Measurements from ENCODE around the gene CTNNA1. TPM values are rescaled to one million over a fixed set of nuclear protein-coding genes. Genes with fewer than 3 reads are reported as not detected.
A peak's percentile ranks its signal among the peaks of the same experiment; 100 is the strongest.

Gene CTNNA1
- total RNA-seq, 3 donors from 2014 or later, result 347 to 457 (median 380) TPM

GRCh38 chr5:138926257-138926656, 173.0 kb downstream of the CTNNA1 start:
- Histone ChIP-seq H3K36me3 (ENCODE audit: low read depth) (no peaks in the 10 kb centered on the region), H3K4me3 (no peak overlapping the region), H3K4me1 (ENCODE audit: low read depth) (peaks cover 2% of the 10 kb centered on the region), H3K9me3 (no peaks in the 10 kb centered on the region)
- no peak for DNase-seq
- intact Hi-C loops (cut with DNase I, micrococcal nuclease), result no loop called here
- no peak for ATAC-seq
- TF ChIP-seq, protein P1, sequence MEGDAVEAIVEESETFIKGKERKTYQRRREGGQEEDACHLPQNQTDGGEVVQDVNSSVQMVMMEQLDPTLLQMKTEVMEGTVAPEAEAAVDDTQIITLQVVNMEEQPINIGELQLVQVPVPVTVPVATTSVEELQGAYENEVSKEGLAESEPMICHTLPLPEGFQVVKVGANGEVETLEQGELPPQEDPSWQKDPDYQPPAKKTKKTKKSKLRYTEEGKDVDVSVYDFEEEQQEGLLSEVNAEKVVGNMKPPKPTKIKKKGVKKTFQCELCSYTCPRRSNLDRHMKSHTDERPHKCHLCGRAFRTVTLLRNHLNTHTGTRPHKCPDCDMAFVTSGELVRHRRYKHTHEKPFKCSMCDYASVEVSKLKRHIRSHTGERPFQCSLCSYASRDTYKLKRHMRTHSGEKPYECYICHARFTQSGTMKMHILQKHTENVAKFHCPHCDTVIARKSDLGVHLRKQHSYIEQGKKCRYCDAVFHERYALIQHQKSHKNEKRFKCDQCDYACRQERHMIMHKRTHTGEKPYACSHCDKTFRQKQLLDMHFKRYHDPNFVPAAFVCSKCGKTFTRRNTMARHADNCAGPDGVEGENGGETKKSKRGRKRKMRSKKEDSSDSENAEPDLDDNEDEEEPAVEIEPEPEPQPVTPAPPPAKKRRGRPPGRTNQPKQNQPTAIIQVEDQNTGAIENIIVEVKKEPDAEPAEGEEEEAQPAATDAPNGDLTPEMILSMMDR (IDR thresholded peaks at IDR 0.05), result no peak

DNA sequence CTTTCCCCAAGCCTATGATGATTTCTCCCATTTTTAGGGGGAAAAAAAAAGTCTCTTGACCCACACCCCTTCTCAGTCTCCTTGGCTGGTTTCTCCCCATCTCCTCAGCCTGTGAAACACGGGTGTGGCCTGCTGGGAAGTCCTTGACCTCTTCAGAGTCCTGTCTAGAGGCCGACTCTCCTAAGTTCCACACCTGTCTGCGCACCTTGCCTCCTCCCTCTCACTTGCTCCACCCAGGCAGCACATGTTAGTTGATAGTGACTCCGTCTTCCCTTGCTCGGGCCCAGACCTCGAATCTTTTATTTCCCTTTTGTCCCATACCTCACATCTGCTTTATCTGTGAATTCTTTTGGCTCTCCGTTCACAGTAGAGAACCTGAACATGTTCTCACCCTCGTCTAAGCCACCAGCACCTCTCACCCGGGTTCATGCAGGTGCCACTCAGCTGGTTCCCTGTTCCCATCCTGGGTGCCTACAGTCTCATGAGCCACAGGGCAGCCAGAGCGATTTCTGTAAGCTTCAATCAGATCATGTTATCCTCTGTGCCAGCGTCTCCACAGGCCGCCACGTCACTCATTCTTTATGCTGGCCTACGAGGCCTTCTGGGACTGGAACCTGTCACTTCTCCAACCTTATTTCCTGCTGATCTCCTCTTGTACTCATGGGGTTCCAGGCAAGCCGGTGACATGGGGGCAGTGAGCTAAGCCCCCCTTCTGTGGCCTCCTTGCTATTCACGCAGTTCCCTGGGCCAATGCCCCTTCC, 173.6 kb downstream of the CTNNA1 start:
- intact Hi-C loops (cut with DNase I, micrococcal nuclease), result no loop called here
- ATAC-seq, result peak; percentile 32
- no peaks in the 10 kb centered on the region for H3K36me3 ChIP-seq (ENCODE audit: low read depth)
- no peak for DNase-seq
- H3K4me1 ChIP-seq (ENCODE audit: low read depth), result peaks cover 2% of the 10 kb centered on the region
- H3K9me3 ChIP-seq, result no peaks in the 10 kb centered on the region
- no peak overlapping the region for H3K4me3 ChIP-seq
- TF ChIP-seq, protein P1 (IDR thresholded peaks at IDR 0.05), result no peak

DNA sequence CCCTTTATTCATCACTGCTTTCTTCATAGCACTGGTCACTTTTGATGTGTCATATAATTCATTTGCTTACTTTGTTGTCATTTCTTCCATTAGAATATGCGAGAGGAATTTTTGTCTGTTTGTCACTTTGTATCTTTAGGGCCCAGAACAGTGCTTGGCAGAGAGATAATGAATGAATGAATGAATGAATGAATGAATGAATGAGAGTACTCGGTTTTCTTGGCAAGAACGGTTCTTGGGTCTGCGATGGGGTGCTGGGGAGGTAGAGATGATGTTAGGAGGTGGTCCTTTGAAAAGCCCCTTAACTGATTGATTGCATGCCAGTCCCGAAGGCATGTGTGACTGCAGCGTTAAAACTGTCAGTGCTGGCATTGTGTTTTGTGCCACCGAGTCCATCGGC, 174.3 kb downstream of the CTNNA1 start:
- H3K4me3 ChIP-seq, result no peak overlapping the region
- no peak for DNase-seq
- ATAC-seq, result no peak
- TF ChIP-seq, protein P1 (IDR thresholded peaks at IDR 0.05), result no peak
- no peaks in the 10 kb centered on the region for H3K9me3 ChIP-seq
- H3K4me1 ChIP-seq (ENCODE audit: low read depth), result peaks cover 2% of the 10 kb centered on the region
- intact Hi-C loops (cut with DNase I, micrococcal nuclease), result no loop called here
- peaks cover 3% of the 10 kb centered on the region for H3K36me3 ChIP-seq (ENCODE audit: low read depth)

- intact Hi-C loops (cut with DNase I, micrococcal nuclease), result no loop called here
- Histone ChIP-seq H3K36me3 (ENCODE audit: low read depth) (peaks cover 5% of the 10 kb centered on the region), H3K4me3 (no peak overlapping the region), H3K9me3 (no peaks in the 10 kb centered on the region), H3K4me1 (ENCODE audit: low read depth) (peaks cover 2% of the 10 kb centered on the region)
- ATAC-seq, result peak; percentile 77
- peak; percentile 61 to 68 (median 62) for DNase-seq
- TF ChIP-seq, protein P1 (IDR thresholded peaks at IDR 0.05), result no peak
Measured at GRCh38 chr5:138927979-138928378, 174.8 kb downstream of the CTNNA1 start.

GRCh38 chr5:138929571-138929955, 176.3 kb downstream of the CTNNA1 start:
- Histone ChIP-seq H3K4me1 (ENCODE audit: low read depth) (peaks cover 2% of the 10 kb centered on the region), H3K9me3 (no peaks in the 10 kb centered on the region), H3K36me3 (ENCODE audit: low read depth) (peaks cover 5% of the 10 kb centered on the region), H3K4me3 (no peak overlapping the region)
- TF ChIP-seq, protein P1 (IDR thresholded peaks at IDR 0.05), result no peak
- DNase-seq (no peak), ATAC-seq (no peak)
- intact Hi-C loops (cut with DNase I, micrococcal nuclease), result no loop called here

Measured in mucosa of descending colon (tissue), 3 donors.